HG02571 (cell line): ENCODE measurements around the gene SSC4D.
"Not testable (repeated sequence)": the region's sequence is repeated elsewhere in the genome, so short reads cannot be mapped to it uniquely, and the experiment has no call there.

ENCODE experiments used
- ATAC-seq: cut with Tn5 transposase; IDR thresholded peaks from one replicate; pipeline ENCODE4 v1.9.1; 2021; ENCODE audit warnings: mild to moderate bottlenecking, moderate library complexity; ENCODE audit not compliant: unreplicated experiment

The SSC4D gene

DNA sequence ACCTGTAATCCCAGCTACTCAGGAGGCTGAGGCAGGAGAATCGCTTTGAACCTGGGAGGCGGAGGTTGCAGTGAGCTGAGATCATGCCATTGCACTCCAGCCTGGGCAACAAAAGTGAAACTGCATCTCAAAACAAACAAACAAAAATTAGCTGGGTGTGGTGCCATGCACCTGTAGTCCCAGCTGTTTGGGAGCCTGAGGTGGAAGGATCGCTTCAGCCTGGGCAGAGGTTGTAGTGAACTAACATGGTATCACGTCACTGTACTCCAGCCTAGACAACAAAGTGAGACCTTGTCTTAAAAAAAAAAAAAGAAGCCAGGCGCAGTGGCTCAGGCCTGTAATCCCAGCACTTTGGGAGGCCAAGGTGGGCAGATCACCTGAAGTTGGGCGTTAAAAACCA, 21.7 kb downstream of the SSC4D start:
- not testable (repeated sequence) for ATAC-seq

GRCh38 chr7:76386691-76387260, 22.7 kb downstream of the SSC4D start:
- no peak for ATAC-seq

DNA sequence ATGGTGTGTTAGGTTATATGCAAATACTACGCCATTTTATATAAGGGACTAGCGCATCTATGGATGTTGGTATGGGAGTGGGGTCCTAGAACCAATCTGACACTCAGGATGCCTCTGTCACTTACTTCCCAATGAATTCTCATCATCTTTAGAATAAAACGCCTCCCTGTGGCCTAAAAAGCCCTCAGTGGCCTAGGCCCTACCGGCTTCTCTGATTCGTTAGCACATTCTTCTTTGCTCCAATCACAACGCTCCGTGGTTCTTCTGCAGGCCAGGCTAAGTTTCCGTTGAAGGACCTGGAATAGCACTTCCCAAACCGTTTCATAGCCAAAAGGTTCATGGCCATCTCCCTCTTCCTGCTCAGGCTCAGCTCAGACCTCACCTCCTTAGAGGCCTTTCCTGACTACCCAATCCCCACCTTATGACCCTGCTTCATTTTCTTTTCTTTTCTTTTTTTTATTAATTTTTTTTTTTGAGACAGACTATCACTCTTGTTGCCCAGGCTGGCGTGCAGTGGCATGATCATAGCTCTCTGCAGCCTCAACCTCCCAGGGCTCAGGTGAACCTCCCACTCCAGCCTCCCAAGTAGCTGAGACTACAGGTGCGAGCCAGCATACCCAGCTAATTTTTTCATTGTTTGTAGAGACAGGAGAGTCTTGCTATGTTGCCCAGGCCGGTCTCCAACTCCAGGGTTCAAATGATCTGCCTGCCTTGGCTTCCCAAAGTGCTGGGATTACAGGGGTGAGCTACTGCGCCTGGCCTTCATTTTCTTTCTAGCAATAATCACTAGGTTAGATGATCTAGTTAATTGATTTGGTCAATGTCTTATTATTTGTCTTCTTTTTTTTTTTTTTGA, 26.2 kb downstream of the SSC4D start:
- ATAC-seq = no peak

DNA sequence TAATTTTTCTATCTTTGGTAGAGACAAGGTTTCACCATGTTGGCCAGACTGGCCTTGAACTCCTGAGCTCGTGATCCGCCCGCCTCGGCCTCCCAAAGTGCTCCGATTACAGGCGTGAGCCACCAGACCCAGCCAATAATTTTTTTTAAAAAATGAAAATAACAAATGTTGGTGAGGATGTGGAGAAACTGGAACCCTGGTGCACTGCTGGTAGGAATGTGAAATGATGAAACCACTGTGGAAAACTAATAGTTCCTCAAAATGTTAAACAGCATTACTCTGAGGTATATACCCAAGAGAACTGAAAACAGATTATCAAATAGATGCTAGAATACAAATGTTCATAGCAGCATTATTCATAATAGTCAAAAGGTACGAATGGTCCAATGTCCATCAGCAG, 27.7 kb downstream of the SSC4D start:
- no peak for ATAC-seq

- no peak for ATAC-seq
Measured at GRCh38 chr7:76380623-76380966, 28.9 kb downstream of the SSC4D start.

GRCh38 chr7:76377186-76377918, 32.1 kb downstream of the SSC4D start:
- ATAC-seq = no peak

- ATAC-seq = no peak
Measured at GRCh38 chr7:76375251-76375650, 34.2 kb downstream of the SSC4D start.

- ATAC-seq = no peak
Measured at GRCh38 chr7:76372984-76373833, 36.3 kb downstream of the SSC4D start.

- no peak for ATAC-seq
Measured at GRCh38 chr7:76371396-76371795, 38.1 kb downstream of the SSC4D start.

GRCh38 chr7:76369018-76369417, 40.5 kb downstream of the SSC4D start:
- no peak for ATAC-seq

- ATAC-seq = no peak
Measured at GRCh38 chr7:76368190-76368589, 41.3 kb downstream of the SSC4D start.

DNA sequence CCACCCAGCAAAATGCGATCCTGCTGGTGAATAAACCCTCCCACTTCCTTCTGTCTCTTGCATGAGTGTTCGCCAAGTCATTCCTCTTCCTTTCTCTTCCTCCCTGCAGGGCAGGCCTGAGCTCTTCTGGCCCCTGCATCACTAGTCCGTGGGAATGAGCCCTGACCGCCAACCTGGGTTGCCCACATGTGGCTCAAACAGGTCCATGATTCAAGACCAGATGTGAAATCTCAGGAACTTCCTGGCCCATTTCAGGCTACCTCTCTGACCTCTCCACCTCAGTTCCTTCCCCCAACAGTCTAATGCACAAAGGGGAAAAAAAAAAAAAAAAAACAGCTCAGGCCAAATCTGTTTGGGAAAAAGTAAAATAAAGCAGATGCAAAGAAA, 45.3 kb downstream of the SSC4D start:
- no peak for ATAC-seq

GRCh38 chr7:76363754-76364153, 45.7 kb downstream of the SSC4D start:
- not testable (repeated sequence) for ATAC-seq

- no peak for ATAC-seq
Measured at GRCh38 chr7:76359978-76360638, 49.4 kb downstream of the SSC4D start.

GRCh38 chr7:76359111-76359977, 50.2 kb downstream of the SSC4D start:
- ATAC-seq = peak; percentile 92

DNA sequence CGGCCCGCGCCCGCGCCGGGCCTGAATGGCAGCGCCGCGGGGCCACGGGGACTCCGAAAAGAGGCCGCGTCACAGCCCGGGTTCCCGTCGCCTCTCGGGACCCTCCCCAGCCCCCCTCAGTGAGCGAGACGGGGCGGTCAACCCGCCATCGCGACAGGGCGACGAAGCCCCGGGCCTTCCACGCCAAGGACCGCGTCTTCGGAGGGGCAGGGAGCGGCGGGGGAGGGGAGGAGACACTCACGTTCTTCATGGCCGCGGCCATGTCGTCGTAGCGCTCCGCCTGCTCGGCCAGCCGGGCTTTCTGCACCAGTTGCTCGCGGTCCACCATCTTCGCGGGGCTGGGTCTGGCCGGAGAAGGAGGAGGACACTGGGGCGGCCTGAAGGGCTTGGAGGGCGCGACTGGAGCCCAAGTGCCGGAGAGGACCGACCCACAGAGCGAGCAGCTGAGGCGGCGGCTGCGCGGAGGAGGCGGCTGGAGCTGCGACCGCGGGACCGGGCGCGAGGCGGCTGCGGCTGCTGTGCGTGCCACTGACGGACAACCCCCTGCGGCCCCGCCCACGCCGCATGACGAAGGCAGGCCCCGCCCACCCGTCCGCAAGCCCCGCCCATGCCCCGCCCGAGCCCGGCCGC, 50.9 kb downstream of the SSC4D start, which contains the start of gene YWHAG:
YWHAG (minus strand) TSS at position 511 of the 630 bp plus-strand sequence; CDS start at position 328, 183 bp downstream.
- ATAC-seq = peak; percentile 61

- ATAC-seq = peak; percentile 14
Measured at GRCh38 chr7:76358011-76358480, 51.5 kb downstream of the SSC4D start.

DNA sequence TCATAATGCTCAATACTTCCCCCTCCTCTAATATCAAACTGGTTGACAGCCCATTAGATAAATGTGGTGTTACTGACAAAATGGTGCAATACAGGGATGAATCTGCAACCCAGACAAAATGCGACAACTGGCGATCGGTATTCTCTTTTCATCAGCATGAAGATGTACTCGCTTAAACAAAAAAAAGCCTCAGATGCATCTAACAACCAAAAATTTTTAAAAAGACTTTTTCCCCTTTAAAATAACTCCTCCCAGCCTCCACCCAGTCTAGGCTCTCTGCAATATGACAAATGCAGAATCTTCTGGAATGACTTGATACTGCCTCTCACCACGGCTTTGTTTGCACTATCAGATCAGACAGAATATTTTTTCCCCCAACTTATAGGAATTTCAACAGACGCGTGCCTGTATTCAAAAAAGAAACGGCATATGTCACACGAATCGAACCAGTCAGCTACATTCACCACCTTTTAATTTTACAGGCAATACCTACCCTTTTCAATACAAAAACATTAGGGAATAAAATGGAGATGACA, 52.0 kb downstream of the SSC4D start:
- ATAC-seq = no peak

DNA sequence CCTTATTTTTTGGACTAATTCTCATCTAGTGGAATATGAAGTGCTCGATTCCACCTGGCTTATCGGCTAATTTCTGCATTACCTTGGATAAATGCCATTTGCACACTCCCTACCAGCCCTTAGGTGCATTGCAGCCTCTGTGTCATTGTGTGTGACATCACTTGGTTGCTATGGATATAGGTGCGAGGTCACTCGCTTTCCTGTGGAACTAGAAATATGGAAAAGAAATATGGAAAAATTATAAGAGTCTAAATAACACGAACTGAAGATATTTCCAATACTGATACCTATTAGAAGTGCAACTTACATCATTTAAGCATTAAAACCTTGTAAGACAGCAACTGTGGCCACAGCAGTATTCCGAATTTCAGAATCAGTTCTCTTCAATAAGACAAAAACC, 52.7 kb downstream of the SSC4D start:
- no peak for ATAC-seq
